ENCODE results near the gene SLC22A3.

SLC22A3 gene

GRCh38 chr6:160400446-160400845, 52.3 kb downstream of the SLC22A3 start:
- no peaks in the 10 kb centered on the region for H3K9me3 ChIP-seq
- TF ChIP-seq, protein P1, sequence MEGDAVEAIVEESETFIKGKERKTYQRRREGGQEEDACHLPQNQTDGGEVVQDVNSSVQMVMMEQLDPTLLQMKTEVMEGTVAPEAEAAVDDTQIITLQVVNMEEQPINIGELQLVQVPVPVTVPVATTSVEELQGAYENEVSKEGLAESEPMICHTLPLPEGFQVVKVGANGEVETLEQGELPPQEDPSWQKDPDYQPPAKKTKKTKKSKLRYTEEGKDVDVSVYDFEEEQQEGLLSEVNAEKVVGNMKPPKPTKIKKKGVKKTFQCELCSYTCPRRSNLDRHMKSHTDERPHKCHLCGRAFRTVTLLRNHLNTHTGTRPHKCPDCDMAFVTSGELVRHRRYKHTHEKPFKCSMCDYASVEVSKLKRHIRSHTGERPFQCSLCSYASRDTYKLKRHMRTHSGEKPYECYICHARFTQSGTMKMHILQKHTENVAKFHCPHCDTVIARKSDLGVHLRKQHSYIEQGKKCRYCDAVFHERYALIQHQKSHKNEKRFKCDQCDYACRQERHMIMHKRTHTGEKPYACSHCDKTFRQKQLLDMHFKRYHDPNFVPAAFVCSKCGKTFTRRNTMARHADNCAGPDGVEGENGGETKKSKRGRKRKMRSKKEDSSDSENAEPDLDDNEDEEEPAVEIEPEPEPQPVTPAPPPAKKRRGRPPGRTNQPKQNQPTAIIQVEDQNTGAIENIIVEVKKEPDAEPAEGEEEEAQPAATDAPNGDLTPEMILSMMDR (IDR thresholded peaks at IDR 0.05): no peak
- H3K36me3 ChIP-seq: no peaks in the 10 kb centered on the region
- no peak overlapping the region for H3K27ac ChIP-seq
- no peak overlapping the region for H3K4me3 ChIP-seq (ENCODE audit: low read depth in 1 of 2, low read length in 1 of 2)
- H3K4me1 ChIP-seq (ENCODE audit: control insufficient read depth in 1 of 2, insufficient read depth in 1 of 2, low read depth in 1 of 2, low read length in 1 of 2): no peaks in the 10 kb centered on the region
- H3K27me3 ChIP-seq: no peaks in the 10 kb centered on the region

DNA sequence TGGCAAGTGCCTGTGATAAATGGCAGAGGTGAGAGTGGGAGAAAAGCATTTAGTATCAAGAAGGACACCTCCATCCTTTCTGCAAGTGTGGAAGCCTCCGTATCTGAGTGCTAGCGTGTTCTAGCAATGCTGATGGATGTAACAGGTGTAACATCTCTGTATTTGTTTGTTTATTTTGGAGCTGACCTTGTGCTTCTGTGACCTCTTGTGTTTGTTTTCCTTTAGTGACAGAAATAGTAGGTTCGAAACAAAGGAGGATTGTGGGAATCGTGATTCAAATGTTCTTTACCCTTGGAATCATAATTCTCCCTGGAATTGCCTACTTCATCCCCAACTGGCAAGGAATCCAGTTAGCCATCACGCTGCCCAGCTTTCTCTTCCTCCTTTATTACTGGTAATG, 60.4 kb downstream of the SLC22A3 start:
- Histone ChIP-seq H3K9me3 (no peaks in the 10 kb centered on the region), H3K36me3 (no peaks in the 10 kb centered on the region), H3K27ac (no peak overlapping the region), H3K4me1 (ENCODE audit: control insufficient read depth in 1 of 2, insufficient read depth in 1 of 2, low read depth in 1 of 2, low read length in 1 of 2) (no peaks in the 10 kb centered on the region), H3K27me3 (no peaks in the 10 kb centered on the region), H3K4me3 (ENCODE audit: low read depth in 1 of 2, low read length in 1 of 2) (no peak overlapping the region)
- TF ChIP-seq, protein P1 (IDR thresholded peaks at IDR 0.05): no peak

DNA sequence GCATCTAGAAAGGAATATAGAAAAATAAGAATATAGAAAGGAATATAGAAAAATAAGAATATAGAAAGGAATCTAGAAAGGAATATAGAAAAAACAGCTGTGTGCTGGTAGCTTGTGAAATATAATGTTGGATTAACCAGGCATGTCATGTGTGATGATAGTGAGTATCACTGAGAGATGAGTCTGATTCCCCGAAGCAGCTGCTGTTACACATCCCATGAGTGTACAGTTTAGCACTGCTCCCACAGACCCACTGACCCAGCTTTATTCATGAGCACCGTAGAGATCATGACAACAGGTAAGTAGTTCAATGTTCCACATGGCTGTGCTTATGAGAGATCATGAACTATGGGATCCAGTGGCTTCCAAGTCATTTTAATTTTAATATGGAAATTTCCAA, 64.8 kb downstream of the SLC22A3 start:
- Histone ChIP-seq H3K27ac (no peak overlapping the region), H3K27me3 (no peaks in the 10 kb centered on the region), H3K4me3 (ENCODE audit: low read depth in 1 of 2, low read length in 1 of 2) (no peak overlapping the region), H3K4me1 (ENCODE audit: control insufficient read depth in 1 of 2, insufficient read depth in 1 of 2, low read depth in 1 of 2, low read length in 1 of 2) (no peaks in the 10 kb centered on the region), H3K9me3 (no peaks in the 10 kb centered on the region), H3K36me3 (no peaks in the 10 kb centered on the region)
- TF ChIP-seq, protein P1 (IDR thresholded peaks at IDR 0.05): no peak

DNA sequence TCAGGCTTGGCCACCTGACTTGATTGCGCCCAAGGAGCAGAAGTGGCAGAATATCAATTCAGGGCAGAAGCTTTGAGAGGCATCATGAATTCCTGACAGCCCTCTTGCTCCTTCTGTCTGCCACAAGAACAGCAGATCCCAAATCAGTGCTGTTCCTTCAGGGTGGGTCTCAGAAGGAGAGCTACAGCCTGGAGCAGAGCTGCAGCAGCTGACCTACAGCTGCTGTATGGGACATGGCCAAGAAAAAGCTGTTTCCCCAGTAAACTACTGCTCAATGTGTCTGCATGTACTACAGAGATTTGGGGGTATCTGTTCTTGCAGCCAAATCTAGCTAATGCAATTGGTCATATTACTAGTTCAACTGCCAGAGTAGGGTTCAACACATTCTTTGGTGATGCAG, 69.0 kb downstream of the SLC22A3 start:
- H3K9me3 ChIP-seq: no peaks in the 10 kb centered on the region
- H3K27me3 ChIP-seq: no peaks in the 10 kb centered on the region
- no peak overlapping the region for H3K4me3 ChIP-seq (ENCODE audit: low read depth in 1 of 2, low read length in 1 of 2)
- H3K27ac ChIP-seq: no peak overlapping the region
- H3K4me1 ChIP-seq (ENCODE audit: control insufficient read depth in 1 of 2, insufficient read depth in 1 of 2, low read depth in 1 of 2, low read length in 1 of 2): no peaks in the 10 kb centered on the region
- TF ChIP-seq, protein P1 (IDR thresholded peaks at IDR 0.05): no peak
- no peaks in the 10 kb centered on the region for H3K36me3 ChIP-seq

DNA sequence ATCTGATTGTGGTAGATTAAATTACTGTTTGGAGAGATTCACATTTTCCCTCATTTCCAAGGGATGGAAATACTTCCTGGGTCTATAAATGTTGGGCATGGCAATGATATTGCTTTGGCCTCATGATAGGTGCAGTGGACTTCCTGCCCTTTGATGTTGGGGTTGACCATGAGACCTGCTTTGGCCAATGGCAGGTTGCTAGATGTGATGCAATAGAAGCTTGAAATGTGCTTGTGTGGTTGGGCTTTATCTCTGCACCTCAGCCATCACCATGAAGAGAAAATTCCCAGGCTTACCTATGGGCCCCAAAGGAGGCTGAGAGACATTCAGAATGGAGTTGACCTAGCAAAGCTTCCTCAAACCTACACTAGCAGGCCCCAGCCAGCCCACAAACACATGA, 69.4 kb downstream of the SLC22A3 start:
- Histone ChIP-seq H3K4me1 (ENCODE audit: control insufficient read depth in 1 of 2, insufficient read depth in 1 of 2, low read depth in 1 of 2, low read length in 1 of 2) (no peaks in the 10 kb centered on the region), H3K9me3 (no peaks in the 10 kb centered on the region), H3K27ac (no peak overlapping the region), H3K4me3 (ENCODE audit: low read depth in 1 of 2, low read length in 1 of 2) (no peak overlapping the region), H3K36me3 (no peaks in the 10 kb centered on the region), H3K27me3 (no peaks in the 10 kb centered on the region)
- TF ChIP-seq, protein P1 (IDR thresholded peaks at IDR 0.05): no peak

DNA sequence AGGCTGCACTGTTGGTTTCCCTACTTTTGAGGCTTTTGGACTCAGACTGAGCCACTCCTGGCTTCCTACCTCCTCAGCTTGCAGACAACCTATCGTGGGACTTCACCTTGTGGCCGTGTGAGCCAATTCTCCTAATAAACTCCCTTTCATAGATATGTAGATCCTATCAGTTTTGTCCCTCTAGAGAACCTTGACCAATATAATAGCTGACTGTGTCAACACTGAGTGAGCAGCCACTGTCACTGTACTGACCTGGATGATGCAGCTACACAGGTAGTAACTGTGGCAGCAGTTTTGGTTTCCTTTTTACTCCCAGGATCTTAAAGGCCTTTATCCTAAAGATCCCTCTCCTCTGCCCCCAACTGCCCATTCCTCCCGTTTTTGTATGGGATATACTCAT, 70.2 kb downstream of the SLC22A3 start:
- TF ChIP-seq, protein P1 (IDR thresholded peaks at IDR 0.05): no peak
- Histone ChIP-seq H3K27ac (no peak overlapping the region), H3K4me1 (ENCODE audit: control insufficient read depth in 1 of 2, insufficient read depth in 1 of 2, low read depth in 1 of 2, low read length in 1 of 2) (no peaks in the 10 kb centered on the region), H3K27me3 (no peaks in the 10 kb centered on the region), H3K36me3 (no peaks in the 10 kb centered on the region), H3K9me3 (no peaks in the 10 kb centered on the region), H3K4me3 (ENCODE audit: low read depth in 1 of 2, low read length in 1 of 2) (no peak overlapping the region)

Data from neutrophil (primary cell).